Measurements from ENCODE around the gene SLCO2B1.

- no peak for TF ChIP-seq POLR2A (IDR thresholded peaks at IDR 0.05)
- no peak for TF ChIP-seq CTCF (IDR thresholded peaks at IDR 0.05)
Measured at GRCh38 chr11:75173336-75173735, 22.4 kb downstream of the SLCO2B1 start.

All from right lobe of liver (tissue), 4 donors.